ENCODE measurements around the gene DHRS7C.

DNA sequence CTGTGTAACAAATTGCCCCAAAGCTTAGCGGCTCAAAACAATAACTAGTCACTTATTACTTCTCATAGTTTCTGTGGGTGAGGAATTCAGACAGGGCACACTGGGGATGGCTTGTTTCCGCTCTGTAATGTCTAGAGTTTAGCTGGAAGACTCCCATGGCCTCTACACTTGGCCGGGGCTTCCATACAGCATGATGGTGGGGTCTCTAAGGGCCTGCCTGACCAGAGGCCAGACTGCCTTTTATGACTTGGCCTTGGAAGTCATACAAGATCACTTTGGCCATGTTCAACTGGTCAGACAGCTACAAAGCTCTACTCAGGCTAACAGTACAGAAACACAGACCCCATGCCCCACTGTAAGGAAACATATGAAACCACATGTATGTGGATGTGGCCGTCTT, 42.5 kb upstream of the DHRS7C start:
- TF ChIP-seq ZNF274 (IDR thresholded peaks at IDR 0.05; ENCODE audit: low read depth, low read length) (no peak), YY1 (IDR thresholded peaks at IDR 0.05; ENCODE audit: insufficient read depth, insufficient read length) (no peak)
